Measurements from ENCODE around the gene MRAS. TPM values are rescaled to one million over a fixed set of nuclear protein-coding genes. Genes with fewer than 3 reads are reported as not detected.

Gene MRAS
- total RNA-seq (ENCODE audit: unreplicated experiment), result 5.9 TPM
- long read RNA-seq, partial matches to known transcripts, result 1 of 4 reads
- long read RNA-seq, other reads (novel, unspliced or antisense), result 2 of 4 reads

GRCh38 chr3:138347960-138348753 is at the start of gene MRAS:
Gene MRAS (plus strand): TSS chr3:138348579. CDS start chr3:138372884, 24,305 bp downstream.
- TF ChIP-seq CTCF (IDR thresholded peaks at IDR 0.05; ENCODE audit: unreplicated experiment), result peak; percentile 13
- peaks cover 3% of the 10 kb centered on the region for H3K4me1 Mint-ChIP-seq (ENCODE audit: unreplicated experiment)
- no peaks in the 10 kb centered on the region for H3K36me3 Mint-ChIP-seq (ENCODE audit: low read depth, unreplicated experiment)
- peak within 1 kb of the TSS; percentile 44 for H3K27ac Mint-ChIP-seq (ENCODE audit: unreplicated experiment)
- DNase-seq (ENCODE audit: low spot score), result peak; percentile 69
- peaks cover 5% of the 10 kb centered on the region for H3K27me3 Mint-ChIP-seq (ENCODE audit: unreplicated experiment)
- H3K4me3 Mint-ChIP-seq (ENCODE audit: unreplicated experiment), result peak within 1 kb of the TSS; percentile 94
- no peaks in the 10 kb centered on the region for H3K9me3 Mint-ChIP-seq (ENCODE audit: unreplicated experiment)

GRCh38 chr3:138300647-138301046 is 47.7 kb upstream of the MRAS start:
- Mint-ChIP-seq H3K4me3 (ENCODE audit: unreplicated experiment) (no peak overlapping the region), H3K9me3 (ENCODE audit: unreplicated experiment) (no peaks in the 10 kb centered on the region), H3K27ac (ENCODE audit: unreplicated experiment) (no peak overlapping the region), H3K27me3 (ENCODE audit: unreplicated experiment) (peaks cover 6% of the 10 kb centered on the region), H3K36me3 (ENCODE audit: low read depth, unreplicated experiment) (peaks cover 8% of the 10 kb centered on the region), H3K4me1 (ENCODE audit: unreplicated experiment) (no peaks in the 10 kb centered on the region)
- TF ChIP-seq CTCF (IDR thresholded peaks at IDR 0.05; ENCODE audit: unreplicated experiment), result no peak
- no peak for DNase-seq (ENCODE audit: low spot score)

GRCh38 chr3:138303474-138303873 is 44.9 kb upstream of the MRAS start:
- no peak for DNase-seq (ENCODE audit: low spot score)
- Mint-ChIP-seq H3K9me3 (ENCODE audit: unreplicated experiment) (peaks cover 12% of the 10 kb centered on the region), H3K36me3 (ENCODE audit: low read depth, unreplicated experiment) (peaks cover 17% of the 10 kb centered on the region), H3K4me1 (ENCODE audit: unreplicated experiment) (no peaks in the 10 kb centered on the region), H3K27me3 (ENCODE audit: unreplicated experiment) (peaks cover 6% of the 10 kb centered on the region), H3K27ac (ENCODE audit: unreplicated experiment) (no peak overlapping the region), H3K4me3 (ENCODE audit: unreplicated experiment) (no peak overlapping the region)
- no peak for TF ChIP-seq CTCF (IDR thresholded peaks at IDR 0.05; ENCODE audit: unreplicated experiment)

- peaks cover 14% of the 10 kb centered on the region for H3K36me3 Mint-ChIP-seq (ENCODE audit: low read depth, unreplicated experiment)
- DNase-seq (ENCODE audit: low spot score), result no peak
- no peak overlapping the region for H3K27ac Mint-ChIP-seq (ENCODE audit: unreplicated experiment)
- H3K27me3 Mint-ChIP-seq (ENCODE audit: unreplicated experiment), result peaks cover 2% of the 10 kb centered on the region
- H3K4me1 Mint-ChIP-seq (ENCODE audit: unreplicated experiment), result no peaks in the 10 kb centered on the region
- peaks cover 12% of the 10 kb centered on the region for H3K9me3 Mint-ChIP-seq (ENCODE audit: unreplicated experiment)
- no peak overlapping the region for H3K4me3 Mint-ChIP-seq (ENCODE audit: unreplicated experiment)
- no peak for TF ChIP-seq CTCF (IDR thresholded peaks at IDR 0.05; ENCODE audit: unreplicated experiment)
Observed at GRCh38 chr3:138307899-138308298, 40.5 kb upstream of the MRAS start.

- H3K4me3 Mint-ChIP-seq (ENCODE audit: unreplicated experiment), result no peak overlapping the region
- no peak for TF ChIP-seq CTCF (IDR thresholded peaks at IDR 0.05; ENCODE audit: unreplicated experiment)
- DNase-seq (ENCODE audit: low spot score), result no peak
- peaks cover 14% of the 10 kb centered on the region for H3K36me3 Mint-ChIP-seq (ENCODE audit: low read depth, unreplicated experiment)
- H3K27me3 Mint-ChIP-seq (ENCODE audit: unreplicated experiment), result no peaks in the 10 kb centered on the region
- peaks cover 12% of the 10 kb centered on the region for H3K9me3 Mint-ChIP-seq (ENCODE audit: unreplicated experiment)
- H3K4me1 Mint-ChIP-seq (ENCODE audit: unreplicated experiment), result no peaks in the 10 kb centered on the region
- no peak overlapping the region for H3K27ac Mint-ChIP-seq (ENCODE audit: unreplicated experiment)
Observed at GRCh38 chr3:138308783-138309182, 39.6 kb upstream of the MRAS start.

All from endothelial cell (in vitro differentiated cells).